Ammon's horn (tissue), 1 donor: ENCODE data around the gene POLE2.
"Not testable (repeated sequence)": the region's sequence is repeated elsewhere in the genome, so short reads cannot be mapped to it uniquely, and the experiment has no call there.

Source experiments
- DNase-seq: peaks from one replicate; pipeline ENCODE4 v3.0.0-alpha.2; 2016; ENCODE audit warnings: low spot score

POLE2 gene

GRCh38 chr14:49659526-49660455, 28.2 kb downstream of the POLE2 start:
- DNase-seq = no peak

GRCh38 chr14:49657500-49657899, 30.5 kb downstream of the POLE2 start:
- not testable (repeated sequence) for DNase-seq

DNA sequence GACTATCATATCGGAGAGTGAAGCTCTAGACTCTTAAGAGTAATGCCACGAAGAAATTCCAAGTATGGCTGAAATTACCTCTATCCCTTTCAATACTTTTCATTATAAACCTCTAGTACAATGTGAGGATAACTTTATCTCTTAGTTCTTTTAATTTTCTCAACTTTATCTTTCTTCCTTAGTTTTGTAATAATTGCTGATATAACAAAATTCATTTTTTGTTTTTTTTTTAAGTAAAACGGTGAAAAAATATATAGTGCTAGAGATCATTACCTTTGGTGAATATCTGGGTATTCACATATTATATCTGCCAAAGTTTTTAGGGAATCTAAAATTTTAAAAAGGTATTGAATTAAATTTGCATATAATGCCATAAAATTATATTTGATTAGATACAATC, 33.5 kb downstream of the POLE2 start:
- no peak for DNase-seq

- DNase-seq = no peak
These were observed 34.5 kb downstream of the POLE2 start for GRCh38 chr14:49653508-49653907.

DNA sequence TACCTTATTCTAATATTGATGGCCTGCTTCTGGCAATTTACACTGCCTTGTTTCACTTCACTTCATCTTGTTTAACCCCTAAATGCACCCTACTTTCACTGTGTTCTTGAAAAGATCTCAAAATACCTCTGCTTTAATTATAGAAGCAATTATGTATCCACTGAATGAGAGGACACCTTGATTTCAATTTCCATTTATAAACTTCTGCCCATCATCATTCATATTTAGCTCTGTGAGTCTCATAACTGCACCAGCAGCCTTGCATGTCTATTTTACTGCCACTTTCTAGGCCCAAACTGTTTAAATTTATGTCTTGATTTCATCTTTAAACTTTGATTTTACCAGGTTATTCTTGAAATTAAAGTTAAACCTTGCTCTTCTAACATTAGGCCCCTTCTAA, 45.9 kb downstream of the POLE2 start:
- DNase-seq = no peak

DNA sequence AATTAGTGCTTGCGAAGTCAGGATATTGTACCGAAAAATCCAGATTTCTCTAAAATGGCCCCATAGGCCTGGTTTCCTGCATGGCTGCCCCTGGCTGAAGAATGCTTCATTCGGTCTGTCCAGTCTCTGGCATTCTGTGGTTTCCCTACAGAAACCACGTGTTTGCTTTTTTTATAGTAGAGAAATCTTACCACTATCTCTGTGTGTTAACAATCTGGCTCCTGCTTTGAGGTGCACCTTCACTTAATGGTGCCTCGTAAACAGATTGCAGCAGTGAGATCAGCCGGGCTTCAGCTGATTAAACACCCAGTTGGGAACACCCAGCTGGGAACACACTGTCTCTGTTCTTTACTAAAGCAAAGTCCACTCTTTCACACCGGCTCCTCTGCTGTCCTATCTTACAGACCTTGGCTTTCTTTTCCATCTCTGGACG, 46.3 kb downstream of the POLE2 start:
- DNase-seq = peak; percentile 29

DNA sequence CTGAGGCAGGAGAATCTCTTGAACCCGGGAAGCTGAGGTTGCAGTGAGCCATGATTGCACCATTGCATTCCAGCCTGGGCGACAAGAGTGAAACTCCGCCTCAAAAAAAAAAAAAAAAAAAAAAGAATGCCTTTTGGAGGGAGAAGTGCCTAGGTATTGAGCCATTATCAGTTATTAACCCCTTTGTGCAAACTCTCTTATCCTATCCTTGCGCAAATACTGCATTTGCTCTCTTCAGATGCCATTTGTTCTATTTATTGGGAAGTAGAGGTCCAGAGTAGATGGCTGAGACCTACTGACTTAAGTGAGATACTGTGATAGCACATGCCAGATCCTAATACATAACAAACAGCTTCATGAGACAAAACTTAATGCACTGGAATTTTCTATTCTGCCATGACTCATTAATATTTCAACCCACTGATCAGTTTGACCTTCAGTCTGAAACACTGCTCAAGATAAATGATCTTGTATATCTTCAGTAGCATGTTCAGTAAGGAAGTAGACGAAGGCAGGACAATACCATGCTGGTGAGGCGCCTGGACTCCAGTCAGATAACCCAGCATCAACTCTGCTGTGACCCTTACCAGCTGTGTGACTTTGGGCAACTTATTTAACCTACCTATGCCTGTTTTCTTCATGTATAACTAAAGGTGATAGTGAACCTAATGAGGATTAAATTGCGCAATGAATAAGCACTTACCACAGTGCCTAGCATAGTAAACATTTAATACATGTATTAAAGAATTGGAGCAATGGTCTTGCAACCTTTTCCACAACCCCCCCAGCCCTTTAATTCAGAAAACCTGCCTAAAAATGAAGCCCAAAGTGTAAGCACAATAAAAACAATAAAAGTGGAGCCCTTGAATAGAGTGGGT, 47.2 kb downstream of the POLE2 start:
- DNase-seq = no peak

- no peak for DNase-seq
These were observed 50.4 kb downstream of the POLE2 start for GRCh38 chr14:49637534-49638078.

GRCh38 chr14:49636866-49637265, 51.1 kb downstream of the POLE2 start:
- DNase-seq = no peak

GRCh38 chr14:49634547-49635334, 53.3 kb downstream of the POLE2 start, which contains the start of gene DNAAF2:
TSS of gene DNAAF2 (minus strand) at chr14:49635244. CDS start at chr14:49635149, 95 bp downstream.
- peak; percentile 62 for DNase-seq

DNA sequence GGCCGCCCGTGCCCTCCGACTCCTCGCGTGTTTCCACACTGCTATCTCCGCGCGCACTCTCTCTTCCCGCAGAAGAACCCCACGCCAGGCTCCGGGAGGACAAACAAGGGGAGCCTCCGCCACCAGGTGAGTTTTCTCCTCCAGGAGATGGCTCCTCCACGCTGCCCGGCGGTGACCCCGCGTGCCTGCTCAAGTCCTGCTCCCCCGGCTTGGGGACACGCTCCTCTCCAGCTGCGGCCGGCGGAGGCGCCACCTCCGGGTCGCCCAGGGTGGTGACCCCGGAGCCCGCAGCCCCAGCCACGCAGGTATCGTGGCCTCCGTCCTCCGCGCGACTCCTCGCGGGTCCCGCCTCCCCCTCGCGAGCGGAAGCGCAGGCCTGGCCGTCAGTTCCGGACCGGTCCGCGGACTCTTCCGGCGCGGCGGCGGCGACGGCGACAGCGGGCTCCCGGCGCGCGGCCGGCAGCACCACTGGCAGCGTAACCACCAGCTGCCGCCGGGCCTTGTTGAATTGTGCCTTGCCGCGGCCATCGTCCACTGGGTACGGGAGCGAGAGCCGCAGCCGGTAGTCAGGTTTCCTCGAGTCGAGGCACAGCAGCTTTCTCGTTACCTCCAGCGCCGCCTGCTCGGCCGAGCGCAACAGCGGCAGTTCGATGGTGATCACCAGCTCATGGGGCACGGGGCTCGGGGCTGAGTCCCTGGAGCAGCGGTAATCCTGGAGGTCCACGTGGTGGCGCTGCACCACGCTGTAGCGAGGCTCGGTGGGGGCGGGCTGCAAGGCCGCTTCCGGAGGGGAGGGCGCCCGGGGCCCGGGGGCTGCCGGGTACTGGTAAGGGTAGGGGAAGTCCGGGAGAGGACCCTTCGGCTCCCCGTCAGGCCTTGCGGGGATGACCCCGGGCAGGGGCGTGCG, 54.1 kb downstream of the POLE2 start:
- DNase-seq = peak; percentile 98

GRCh38 chr14:49623941-49624839, 63.8 kb downstream of the POLE2 start:
- no peak for DNase-seq

- no peak for DNase-seq
These were observed 64.6 kb downstream of the POLE2 start for GRCh38 chr14:49623387-49623786.

DNA sequence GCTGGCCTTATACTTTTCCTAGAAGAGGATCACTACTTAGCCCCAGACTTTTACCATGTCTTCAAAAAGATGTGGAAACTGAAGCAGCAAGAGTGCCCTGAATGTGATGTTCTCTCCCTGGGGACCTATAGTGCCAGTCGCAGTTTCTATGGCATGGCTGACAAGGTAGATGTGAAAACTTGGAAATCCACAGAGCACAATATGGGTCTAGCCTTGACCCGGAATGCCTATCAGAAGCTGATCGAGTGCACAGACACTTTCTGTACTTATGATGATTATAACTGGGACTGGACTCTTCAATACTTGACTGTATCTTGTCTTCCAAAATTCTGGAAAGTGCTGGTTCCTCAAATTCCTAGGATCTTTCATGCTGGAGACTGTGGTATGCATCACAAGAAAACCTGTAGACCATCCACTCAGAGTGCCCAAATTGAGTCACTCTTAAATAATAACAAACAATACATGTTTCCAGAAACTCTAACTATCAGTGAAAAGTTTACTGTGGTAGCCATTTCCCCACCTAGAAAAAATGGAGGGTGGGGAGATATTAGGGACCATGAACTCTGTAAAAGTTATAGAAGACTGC, 65.9 kb downstream of the POLE2 start:
- no peak for DNase-seq

DNA sequence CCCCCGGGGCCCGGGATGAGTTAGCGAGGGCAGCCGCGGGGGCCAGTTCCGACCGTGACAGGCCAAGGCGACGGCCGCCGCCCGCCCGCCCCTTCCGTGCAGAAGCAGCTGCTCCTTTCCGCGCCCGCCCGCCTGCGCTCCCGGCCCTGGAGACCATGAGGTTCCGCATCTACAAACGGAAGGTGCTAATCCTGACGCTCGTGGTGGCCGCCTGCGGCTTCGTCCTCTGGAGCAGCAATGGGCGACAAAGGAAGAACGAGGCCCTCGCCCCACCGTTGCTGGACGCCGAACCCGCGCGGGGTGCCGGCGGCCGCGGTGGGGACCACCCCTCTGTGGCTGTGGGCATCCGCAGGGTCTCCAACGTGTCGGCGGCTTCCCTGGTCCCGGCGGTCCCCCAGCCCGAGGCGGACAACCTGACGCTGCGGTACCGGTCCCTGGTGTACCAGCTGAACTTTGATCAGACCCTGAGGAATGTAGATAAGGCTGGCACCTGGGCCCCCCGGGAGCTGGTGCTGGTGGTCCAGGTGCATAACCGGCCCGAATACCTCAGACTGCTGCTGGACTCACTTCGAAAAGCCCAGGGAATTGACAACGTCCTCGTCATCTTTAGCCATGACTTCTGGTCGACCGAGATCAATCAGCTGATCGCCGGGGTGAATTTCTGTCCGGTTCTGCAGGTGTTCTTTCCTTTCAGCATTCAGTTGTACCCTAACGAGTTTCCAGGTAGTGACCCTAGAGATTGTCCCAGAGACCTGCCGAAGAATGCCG, 66.7 kb downstream of the POLE2 start:
- DNase-seq = peak; percentile 71

GRCh38 chr14:49620182-49621113, 67.6 kb downstream of the POLE2 start, which contains the start of the genes MGAT2 and RPL36AL:
TSS of gene MGAT2 (plus strand) at chr14:49620799. CDS start at chr14:49621269, 470 bp downstream.
TSS of gene RPL36AL (minus strand) at chr14:49620626. CDS start at chr14:49619104, 1,522 bp downstream.
- DNase-seq = peak; percentile 98

DNA sequence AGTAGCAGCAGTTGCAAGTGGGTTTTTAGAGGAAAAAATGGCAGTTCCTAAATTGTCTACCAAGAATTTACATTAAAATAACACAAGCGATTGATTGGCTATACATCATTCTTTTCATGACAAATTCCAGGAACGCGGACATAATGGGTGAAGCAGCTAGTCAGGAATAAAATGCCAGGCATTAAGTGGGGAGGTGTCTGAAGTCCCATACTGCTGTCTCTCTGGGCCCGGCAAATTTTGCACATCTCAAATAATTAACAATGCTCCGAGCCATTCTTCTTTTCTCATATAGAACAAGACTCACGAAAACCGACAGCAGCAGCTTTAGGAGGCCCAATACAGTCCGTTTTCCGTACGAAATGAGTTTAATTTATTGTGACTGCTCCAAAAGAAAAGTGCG, 68.3 kb downstream of the POLE2 start:
- DNase-seq = no peak
